GM19043 (cell line): ENCODE data around the gene PALMD.

Experiments
- ATAC-seq: cut with Tn5 transposase; IDR thresholded peaks from one replicate; pipeline ENCODE4 v1.9.1; 2021; ENCODE audit warnings: low read depth; ENCODE audit not compliant: unreplicated experiment

Gene PALMD, protein sequence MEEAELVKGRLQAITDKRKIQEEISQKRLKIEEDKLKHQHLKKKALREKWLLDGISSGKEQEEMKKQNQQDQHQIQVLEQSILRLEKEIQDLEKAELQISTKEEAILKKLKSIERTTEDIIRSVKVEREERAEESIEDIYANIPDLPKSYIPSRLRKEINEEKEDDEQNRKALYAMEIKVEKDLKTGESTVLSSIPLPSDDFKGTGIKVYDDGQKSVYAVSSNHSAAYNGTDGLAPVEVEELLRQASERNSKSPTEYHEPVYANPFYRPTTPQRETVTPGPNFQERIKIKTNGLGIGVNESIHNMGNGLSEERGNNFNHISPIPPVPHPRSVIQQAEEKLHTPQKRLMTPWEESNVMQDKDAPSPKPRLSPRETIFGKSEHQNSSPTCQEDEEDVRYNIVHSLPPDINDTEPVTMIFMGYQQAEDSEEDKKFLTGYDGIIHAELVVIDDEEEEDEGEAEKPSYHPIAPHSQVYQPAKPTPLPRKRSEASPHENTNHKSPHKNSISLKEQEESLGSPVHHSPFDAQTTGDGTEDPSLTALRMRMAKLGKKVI

DNA sequence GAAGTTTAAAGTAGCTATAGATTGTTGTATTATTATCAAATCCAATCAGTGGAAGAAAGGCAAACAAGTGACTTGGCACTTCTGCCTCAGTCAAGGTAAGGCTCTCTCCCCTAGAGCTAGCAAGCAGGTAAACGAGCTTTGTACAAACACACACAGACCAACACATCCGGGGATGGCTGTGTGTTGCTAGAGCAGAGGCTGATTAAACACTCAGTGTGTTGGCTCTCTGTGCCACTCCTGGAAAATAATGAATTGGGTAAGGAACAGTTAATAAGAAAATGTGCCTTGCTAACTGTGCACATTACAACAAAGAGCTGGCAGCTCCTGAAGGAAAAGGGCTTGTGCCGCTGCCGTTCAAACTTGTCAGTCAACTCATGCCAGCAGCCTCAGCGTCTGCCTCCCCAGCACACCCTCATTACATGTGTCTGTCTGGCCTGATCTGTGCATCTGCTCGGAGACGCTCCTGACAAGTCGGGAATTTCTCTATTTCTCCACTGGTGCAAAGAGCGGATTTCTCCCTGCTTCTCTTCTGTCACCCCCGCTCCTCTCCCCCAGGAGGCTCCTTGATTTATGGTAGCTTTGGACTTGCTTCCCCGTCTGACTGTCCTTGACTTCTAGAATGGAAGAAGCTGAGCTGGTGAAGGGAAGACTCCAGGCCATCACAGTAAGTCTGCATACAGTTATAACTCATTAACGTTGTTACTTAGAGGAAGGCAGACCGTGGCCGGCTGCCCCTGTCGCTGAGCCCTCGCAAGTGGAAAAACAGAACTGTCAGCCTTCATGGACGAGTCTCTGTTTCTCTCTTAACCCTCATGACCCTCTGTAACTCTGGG is at the start of gene PALMD:
PALMD (plus strand) TSS at position 415 of the 833 bp plus-strand sequence; CDS start at position 620, 205 bp downstream.
- no peak for ATAC-seq

DNA sequence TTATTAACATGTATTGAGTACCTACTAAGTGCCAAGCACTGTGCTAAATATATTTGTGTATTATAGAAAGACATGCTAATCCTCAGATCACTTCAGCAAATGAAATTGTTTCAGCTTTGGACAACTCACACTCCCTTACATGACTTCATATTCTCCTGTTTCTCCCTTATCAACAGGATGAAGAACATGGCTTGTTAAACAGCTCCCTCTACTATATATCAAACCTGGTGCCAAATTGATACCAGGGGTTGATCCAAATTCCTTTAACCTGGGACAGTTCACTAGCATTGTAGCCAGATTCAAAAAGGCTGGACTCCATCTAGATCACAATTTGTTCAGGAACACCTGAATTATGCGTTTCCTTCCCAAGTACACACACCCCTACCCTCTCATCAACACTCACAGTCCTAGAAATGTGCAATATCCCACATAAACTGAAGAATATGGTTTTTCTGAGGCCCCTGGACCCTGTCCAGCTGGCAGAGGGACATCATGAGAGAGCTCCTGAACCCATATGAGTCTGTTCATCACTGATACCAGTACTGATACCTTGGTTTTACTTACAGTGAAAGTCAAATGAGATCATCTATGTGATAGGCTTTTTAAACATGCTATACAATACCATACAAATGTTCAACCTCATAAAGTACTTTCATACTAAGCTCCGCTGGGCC is 47.0 kb upstream of the PALMD start:
- no peak for ATAC-seq

DNA sequence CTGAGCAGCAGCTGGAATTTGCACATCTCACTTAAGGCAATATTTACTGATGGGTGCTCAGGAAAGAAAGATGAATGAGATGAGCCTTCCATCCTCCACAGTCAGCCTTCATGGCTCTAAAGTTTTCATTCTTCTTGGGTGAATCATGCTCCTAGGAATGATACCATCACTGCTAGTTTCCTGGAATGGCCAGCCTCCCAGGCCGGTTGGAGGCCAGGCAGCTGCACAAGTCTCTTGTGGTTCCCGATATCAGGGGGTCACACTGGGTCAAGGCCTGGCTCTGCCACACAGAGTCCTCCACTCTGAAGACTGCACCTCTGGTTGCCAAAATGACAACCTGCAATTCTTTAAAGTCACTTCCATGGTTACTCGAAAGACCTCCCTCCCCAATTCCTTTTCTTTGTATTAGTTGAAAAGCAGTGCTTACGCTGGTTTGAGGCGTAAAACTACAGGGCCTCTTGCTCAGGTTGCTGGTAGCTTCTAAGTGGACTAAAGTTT is 46.2 kb upstream of the PALMD start:
- ATAC-seq, result no peak

DNA sequence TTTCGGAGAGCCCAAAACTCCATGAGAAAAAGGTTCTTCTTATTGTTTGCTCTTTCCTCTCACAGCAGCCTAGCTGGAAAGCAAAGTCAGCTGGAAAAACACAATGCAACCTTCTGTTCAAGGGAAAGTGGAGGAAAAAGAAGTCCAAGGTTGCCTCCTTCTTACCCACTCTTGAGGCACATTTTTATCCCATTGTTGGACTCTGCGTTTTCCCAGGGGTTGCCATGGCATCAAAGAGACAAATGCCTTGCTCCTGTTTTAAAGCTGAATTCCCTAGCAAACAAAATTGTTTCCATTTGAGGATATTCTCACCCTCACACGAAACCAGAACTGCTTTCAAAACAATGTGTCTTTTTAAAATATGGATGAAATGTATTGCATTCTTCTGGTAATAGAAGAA is 45.1 kb upstream of the PALMD start:
- no peak for ATAC-seq

DNA sequence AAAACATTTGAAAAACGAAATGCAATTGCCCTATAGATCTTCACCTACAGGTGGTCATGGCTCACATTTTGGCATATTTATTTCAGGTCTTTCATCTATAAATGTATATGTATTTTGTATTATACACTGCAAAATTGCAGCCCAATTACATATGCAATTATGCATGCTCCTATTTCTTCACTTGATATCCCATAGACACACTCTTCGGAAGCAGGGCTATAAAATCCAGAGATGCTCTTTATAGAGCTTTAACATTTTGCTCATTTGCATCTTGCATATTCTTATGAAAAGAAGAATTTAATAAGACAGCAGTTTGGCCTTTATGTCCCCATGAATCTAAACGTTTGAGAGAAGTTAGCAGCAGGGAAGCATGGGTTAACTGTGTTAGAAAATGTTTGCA is 44.7 kb upstream of the PALMD start:
- no peak for ATAC-seq

DNA sequence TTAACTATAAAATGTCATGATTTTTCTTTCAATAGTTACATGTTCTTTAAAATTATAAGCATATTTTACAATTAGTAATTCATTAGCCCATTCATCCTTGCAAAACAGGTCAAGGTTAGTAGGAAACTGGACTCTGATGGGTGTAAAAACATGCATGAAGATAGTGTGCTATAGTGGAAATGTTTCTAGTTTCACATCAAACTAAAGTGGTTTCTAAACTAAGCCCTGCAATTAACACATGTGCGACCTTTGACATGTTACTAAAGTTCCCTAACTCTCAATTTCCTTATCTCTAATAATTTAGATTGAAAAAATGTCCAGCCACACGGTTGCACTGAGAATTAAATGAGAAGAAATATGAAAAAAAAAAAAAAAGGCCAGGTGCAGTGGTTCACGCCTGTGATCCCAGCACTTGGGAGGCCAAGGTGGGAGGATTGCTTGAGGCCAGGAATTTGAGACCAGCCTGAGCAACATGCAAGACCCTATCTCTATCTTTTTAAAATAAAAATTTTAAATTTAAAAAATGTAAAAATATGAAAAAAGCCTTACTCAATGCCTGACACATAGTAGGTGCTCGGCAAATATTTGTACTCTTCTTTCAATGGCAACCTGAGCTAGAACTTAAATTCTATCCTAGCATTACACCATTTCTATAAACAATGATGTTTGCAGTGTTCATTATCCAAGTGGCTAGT is 44.1 kb upstream of the PALMD start:
- ATAC-seq, result no peak

DNA sequence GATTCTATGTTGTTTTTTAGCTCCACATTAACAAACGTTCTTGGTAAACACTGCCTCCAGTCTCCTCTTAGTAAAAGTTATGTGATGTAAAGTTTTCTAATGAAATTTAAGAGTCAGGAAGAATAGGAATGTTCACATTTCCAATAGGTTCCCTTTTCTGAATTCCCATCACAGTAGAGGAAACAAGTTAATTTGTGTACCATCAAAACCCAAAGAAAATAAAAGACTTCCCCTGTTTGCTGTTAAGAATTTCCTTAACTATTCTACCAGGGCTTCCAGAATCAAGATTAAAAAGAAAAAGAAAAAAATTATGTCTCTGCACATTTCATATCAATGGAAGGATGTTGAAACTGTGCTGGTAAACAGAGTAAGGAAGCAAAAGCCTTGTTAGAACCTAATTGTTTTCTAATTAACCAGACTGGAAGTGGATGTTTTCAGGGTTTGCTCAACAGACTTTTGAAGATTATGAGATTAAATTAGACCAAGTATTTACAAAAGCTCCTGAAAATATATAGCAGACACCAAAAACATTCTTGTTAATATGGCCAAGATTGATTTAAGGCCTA is 43.4 kb upstream of the PALMD start:
- no peak for ATAC-seq

DNA sequence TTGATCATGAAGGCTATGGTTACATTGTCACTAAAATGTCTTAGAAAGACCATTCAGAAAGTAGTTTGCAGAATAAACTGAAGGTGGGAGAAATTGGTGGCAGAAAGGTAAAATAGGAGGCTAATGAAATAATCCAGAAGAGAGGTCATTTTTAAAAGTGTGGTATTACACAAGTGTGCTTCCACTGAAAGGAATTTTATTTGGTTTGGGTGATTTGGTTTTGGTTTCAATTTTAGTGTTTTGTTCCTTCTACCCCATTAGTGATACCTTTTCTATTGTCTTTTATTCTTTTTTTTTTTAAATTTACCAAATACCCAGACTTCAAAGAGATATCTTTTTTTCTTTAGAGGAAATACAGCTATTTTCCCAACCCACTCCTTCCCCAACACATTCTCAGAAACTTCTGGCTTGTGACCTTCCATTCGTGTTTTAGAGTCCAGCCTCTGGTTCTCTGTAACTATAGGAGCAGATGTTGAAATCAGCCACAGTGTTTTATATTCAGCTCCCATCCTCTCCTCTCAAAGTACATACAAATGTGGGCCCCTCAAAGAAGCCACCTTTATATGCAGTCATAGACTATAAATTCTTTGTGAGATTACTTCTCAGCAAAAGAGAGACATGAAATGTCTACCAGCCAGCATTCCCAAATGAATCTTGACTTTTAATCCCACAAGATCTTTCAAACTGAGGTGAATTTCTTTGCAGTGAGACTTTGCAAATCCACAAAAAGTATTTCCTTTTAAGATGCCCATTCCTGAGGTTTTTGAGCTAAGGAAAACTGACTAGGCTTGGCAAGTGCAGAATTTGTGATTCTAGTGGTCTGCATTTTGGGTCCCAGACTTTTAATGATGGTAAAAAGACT is 42.0 kb upstream of the PALMD start:
- no peak for ATAC-seq

DNA sequence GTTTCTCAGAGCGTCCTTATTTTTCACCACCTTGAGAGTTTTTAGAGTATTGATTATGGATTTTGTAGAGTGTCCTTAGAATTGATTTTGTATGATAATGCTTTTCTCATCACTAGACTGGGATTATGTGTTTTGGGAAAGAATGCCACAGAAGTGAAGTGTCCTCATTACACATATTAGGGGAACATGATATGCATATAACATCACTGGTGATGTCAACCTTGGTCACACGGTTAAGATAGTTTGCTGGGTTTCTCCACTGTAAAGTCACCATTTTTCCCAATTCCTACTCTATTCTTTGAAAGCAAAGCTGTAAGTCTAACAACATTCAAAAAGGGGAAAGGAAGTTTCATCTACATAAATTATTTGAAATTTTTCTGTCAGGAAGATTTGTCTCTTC is 39.6 kb upstream of the PALMD start:
- no peak for ATAC-seq

DNA sequence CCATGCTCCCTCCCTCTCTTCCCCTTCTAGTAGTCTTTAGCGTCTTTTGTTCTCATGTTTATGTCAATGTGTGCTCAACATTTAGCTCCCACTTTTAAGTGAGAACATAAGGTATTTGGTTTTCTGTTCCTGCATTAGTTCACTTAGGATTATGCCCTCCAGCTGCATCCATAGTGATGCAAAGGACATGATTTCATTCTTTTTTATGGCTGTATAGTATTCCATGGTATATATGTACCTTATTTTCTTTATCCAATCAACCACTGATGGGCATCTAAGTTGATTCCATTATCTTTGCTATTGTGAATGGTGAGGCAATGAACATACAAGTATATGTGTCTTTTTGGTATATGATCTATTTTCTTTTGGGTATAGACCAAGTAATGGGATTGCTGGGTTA is 38.3 kb upstream of the PALMD start:
- ATAC-seq, result no peak

DNA sequence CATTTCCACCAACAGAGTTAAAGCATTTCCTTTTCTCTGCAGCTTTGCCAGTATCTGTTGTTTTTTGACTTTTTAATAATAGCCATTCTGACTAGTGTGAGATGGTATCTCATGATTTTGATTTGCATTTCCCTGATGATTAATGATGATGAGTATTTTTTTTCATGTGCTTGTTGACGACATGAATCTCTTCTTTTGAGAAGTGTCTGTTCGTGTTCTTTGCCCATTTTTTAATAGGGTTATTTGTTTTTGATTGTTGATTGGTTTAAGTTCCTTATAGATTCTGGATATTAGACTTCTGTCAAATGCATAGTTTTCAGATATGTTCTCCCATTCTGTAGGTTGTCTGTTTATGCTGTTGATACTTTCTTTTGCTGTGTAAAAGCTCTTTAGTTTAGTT is 37.9 kb upstream of the PALMD start:
- no peak for ATAC-seq

DNA sequence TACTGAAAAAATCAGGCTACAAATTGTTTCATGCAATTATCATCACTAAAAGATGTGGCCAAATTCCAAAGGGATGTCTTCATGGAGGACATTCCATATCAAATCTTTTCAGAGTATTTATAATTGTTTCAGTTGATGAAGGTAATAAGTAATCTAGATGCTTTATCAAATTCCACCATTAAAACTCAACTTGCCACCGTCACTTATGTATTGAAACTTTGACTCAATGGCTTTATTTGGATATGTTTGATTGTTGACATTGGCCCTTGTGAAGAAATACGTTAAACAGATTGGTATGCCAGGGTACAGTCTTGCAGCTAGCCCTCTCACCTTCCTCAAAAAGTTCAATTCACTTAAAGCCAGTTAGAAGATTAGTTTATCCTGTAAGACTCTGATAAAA is 32.2 kb upstream of the PALMD start:
- ATAC-seq, result no peak

DNA sequence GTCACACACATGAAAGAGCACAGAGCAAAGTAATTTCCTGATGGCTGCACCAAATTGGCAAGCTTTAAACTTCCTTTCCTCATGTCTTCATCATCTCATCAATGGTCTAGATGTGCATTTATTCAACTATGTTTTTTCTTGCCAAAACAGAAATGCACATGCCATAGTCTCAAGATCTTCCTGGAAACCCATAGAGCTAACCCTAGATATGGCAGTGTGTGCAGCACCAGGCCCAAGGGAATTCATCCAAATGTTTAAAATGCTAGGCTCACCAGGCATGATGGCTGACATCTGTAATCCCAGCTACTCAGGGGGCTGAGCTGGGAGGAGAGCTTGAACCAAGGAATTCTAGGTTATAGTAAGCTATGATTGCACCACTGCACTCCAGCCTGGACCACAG is 31.2 kb upstream of the PALMD start:
- ATAC-seq, result no peak

DNA sequence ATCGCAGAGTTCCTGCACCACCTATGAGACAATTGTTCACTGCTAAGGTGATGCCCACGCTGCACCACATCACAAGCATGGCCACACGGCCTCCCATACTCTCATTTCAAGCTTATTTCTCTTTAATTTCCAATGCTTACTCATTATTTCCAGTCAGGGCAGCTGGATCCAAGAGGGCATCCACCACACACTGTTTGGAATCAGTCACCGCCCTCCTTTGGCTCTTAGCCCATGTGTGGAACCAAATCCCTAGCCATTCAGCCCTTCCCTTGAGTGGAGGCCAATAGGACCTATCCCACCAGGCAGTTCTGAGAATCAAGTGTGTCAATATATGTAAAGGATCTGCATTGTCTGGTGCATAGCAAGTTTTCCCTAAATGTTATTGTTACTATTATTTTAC is 26.3 kb upstream of the PALMD start:
- ATAC-seq, result no peak

DNA sequence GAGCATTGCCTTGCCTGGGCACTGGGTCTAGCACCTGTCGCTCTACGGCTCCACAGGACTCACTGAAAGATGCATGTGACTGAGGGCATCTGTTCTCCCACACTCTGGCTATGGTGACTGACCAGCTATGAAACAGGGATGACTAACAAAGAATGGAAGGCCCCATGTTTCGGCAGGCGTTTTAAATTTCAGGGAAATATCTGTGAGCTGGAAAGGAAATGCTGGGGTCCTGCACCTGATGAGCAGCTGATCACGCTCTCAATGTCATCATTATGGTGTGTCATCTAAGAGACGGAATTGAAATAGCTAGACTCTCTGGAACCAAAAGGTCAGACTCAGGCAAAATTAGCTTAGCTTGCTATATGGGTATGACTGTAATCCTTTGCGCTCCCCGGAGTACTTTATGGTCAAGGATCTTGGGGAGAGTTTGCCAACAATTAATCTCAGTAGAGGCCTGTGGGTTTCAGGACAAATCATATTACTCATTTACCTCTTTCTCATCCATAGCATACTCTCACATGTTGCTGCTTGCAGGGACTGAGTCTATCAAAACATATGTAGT is 24.5 kb upstream of the PALMD start:
- ATAC-seq, result no peak

DNA sequence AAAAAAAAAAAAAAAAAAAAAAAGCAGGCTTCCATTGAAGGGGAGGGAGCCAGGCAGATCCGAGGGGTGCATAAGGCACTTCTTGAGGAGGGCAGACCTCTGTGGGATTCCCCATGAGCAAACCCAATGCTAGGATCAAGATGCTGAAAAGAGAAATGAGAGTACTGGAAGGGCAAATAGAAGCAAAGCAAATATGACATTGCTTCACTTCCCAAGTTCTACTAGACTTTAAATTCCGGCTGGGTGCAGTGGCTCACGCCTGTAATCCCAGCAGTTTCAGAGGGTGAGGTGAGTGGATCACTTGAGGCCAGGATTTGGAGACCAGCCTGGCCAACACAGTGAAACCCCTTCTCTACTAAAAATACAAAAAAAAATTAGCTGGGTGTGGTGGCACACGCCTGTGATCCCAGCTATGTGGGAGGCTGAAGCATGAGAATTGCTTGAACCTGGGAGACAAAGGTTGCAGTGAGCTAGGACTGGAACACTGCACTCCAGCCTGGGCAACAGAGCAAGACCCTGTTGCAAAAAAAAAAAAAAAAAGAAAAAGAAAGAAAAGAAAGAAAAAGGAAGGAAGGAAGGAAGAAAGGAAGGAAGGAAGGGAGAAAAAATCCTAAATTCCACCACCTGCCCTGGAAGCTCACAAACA is 23.1 kb upstream of the PALMD start:
- ATAC-seq, result no peak

DNA sequence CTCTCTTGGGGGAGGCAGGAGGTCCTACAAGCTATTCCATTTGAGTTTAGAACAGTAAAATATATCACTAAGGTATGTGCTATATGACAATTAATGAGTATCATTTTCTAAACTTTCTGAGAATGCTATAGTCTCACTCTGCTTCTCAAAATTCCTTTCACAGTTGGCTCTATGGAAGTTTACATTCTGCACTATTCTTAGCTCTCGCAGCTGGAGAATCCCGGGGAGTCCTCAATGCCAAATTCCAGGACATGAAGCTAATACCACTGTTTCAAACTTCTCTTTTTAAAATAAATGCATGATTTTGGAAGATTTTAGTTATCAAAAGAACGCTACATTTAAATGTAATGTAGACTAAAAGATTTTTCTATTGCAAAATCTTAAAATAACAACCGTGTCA is 22.4 kb upstream of the PALMD start:
- ATAC-seq, result no peak

DNA sequence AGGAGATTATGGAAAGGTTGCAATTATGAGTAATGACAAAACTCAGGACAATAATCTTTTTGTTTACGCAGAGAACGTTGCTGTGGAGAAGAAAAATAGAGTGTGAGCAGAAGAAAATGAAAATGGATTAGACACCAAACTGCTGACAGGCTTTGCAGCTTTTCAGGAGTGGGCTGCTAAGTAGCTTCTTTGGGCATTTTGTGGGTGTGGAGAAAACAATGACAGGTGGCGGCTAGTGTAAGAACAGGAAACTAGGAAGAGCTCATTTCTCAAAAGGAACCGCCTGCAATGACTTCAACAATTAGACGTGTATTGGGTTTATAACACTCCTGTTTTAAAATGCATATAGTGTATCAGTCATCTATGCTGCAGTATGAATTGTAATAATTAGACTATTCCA is 18.3 kb upstream of the PALMD start:
- ATAC-seq, result no peak
